ENCODE results near the gene BCAR3. TPM values are rescaled to one million over a fixed set of nuclear protein-coding genes. Genes with fewer than 3 reads are reported as not detected.

The BCAR3 gene
- total RNA-seq, 1 experiment from 2014 or later: 9.3 TPM

DNA sequence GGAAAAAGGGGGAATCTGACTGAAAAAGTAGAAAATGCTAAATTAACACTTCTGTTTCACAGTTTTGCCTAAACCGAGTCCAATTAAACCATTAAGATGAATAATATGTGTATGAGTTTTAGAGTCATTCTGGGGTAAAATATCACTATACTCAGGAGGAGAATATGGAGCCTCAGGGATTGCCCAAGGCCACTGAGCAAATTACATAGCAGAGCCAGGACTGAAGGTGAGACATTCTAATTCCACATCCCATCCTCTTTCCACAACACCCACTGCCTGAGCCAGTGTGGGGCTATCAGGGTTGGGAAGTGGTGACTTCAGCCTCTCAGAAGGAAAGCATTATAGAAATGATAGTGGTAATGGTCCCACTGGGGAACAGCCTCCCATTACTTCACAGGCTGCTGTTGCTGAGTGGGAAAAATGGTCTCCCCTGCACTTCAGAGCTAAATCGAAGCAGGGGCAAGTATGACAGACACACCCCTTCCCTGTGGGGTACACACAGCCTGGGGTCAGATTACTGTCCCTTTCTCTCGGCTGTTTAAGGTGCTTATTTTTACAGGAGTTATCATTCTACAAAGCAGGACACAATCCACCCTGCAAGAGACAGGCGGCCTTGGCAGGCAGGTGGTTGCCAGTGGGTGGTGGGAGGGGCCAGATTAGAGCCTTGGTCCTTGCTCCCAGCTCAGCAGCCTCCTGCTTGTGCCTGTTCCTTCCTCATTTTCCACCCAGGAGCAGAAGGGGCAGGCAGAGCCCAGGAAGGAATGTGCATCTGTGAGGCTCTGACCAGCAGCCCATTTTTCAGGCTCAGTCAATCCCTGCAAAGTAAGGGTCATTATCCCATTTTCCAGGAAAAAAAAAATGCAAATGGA, 9.5 kb upstream of the BCAR3 start:
- intact Hi-C loops (cut with micrococcal nuclease; ENCODE audit: unreplicated experiment): no loop called here
- H3K9me3 Mint-ChIP-seq (ENCODE audit: unreplicated experiment): no peaks in the 10 kb centered on the region
- H3K4me3 Mint-ChIP-seq (ENCODE audit: unreplicated experiment): no peak overlapping the region
- BruUV-seq (replicated peaks): no TSS peak
- CTCF ChIA-PET: no interaction called here
- no peak overlapping the region for H3K27ac Mint-ChIP-seq (ENCODE audit: unreplicated experiment)
- DNase-seq: no peak
- POLR2A ChIA-PET: no interaction called here
- H3K4me1 Mint-ChIP-seq (ENCODE audit: low read depth, unreplicated experiment): no peaks in the 10 kb centered on the region
- no peaks in the 10 kb centered on the region for H3K27me3 Mint-ChIP-seq (ENCODE audit: insufficient read depth, unreplicated experiment)
- Histone ChIP-seq H3K9me3 (no peaks in the 10 kb centered on the region), H3K4me1 (no peaks in the 10 kb centered on the region), H3K4me3 (ENCODE audit: low read depth, low read length) (no peak overlapping the region), H3K27me3 (replicated peaks; ENCODE audit: control insufficient read depth, insufficient read depth, low read length) (no peaks in the 10 kb centered on the region), H3K36me3 (ENCODE audit: control insufficient read depth, insufficient read depth, low read length) (no peaks in the 10 kb centered on the region)
- TF ChIP-seq, protein P1, sequence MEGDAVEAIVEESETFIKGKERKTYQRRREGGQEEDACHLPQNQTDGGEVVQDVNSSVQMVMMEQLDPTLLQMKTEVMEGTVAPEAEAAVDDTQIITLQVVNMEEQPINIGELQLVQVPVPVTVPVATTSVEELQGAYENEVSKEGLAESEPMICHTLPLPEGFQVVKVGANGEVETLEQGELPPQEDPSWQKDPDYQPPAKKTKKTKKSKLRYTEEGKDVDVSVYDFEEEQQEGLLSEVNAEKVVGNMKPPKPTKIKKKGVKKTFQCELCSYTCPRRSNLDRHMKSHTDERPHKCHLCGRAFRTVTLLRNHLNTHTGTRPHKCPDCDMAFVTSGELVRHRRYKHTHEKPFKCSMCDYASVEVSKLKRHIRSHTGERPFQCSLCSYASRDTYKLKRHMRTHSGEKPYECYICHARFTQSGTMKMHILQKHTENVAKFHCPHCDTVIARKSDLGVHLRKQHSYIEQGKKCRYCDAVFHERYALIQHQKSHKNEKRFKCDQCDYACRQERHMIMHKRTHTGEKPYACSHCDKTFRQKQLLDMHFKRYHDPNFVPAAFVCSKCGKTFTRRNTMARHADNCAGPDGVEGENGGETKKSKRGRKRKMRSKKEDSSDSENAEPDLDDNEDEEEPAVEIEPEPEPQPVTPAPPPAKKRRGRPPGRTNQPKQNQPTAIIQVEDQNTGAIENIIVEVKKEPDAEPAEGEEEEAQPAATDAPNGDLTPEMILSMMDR (IDR thresholded peaks at IDR 0.05; ENCODE audit: insufficient read depth in 1 of 2, low read depth in 1 of 2, low read length in 1 of 2, severe bottlenecking in 1 of 2, unreplicated experiment in 1 of 2): no peak
- H3K36me3 Mint-ChIP-seq (ENCODE audit: insufficient read depth, unreplicated experiment): no peaks in the 10 kb centered on the region

DNA sequence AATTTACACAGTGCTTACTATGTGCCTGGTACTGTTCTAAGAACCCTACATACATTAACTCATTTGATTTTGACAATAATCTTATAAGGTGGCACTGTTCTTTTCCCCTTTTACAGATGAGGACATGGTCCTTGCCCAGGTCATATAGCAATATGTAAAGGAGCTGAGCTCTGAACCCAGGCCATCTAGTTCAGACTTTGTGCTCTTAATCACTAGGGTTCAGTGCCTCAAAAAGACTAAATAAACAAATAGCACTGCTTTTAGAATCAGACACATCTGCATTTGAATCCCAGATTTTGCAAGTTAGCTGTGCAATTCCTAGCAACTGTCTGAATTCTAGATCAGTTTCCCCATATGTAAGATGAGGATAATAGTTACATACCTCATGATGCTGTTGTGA, 8.7 kb upstream of the BCAR3 start:
- H3K4me3 Mint-ChIP-seq (ENCODE audit: unreplicated experiment): no peak overlapping the region
- ChIA-PET CTCF (no interaction called here), POLR2A (no interaction called here)
- no peaks in the 10 kb centered on the region for H3K9me3 Mint-ChIP-seq (ENCODE audit: unreplicated experiment)
- H3K9me3 ChIP-seq: no peaks in the 10 kb centered on the region
- intact Hi-C loops (cut with micrococcal nuclease; ENCODE audit: unreplicated experiment): no loop called here
- TF ChIP-seq, protein P1 (IDR thresholded peaks at IDR 0.05; ENCODE audit: insufficient read depth in 1 of 2, low read depth in 1 of 2, low read length in 1 of 2, severe bottlenecking in 1 of 2, unreplicated experiment in 1 of 2): no peak
- H3K4me3 ChIP-seq (ENCODE audit: low read depth, low read length): no peak overlapping the region
- H3K27ac Mint-ChIP-seq (ENCODE audit: unreplicated experiment): no peak overlapping the region
- H3K36me3 Mint-ChIP-seq (ENCODE audit: insufficient read depth, unreplicated experiment): no peaks in the 10 kb centered on the region
- no peaks in the 10 kb centered on the region for H3K4me1 ChIP-seq
- BruUV-seq (replicated peaks): no TSS peak
- no peaks in the 10 kb centered on the region for H3K4me1 Mint-ChIP-seq (ENCODE audit: low read depth, unreplicated experiment)
- no peaks in the 10 kb centered on the region for H3K27me3 ChIP-seq (replicated peaks; ENCODE audit: control insufficient read depth, insufficient read depth, low read length)
- no peaks in the 10 kb centered on the region for H3K36me3 ChIP-seq (ENCODE audit: control insufficient read depth, insufficient read depth, low read length)
- H3K27me3 Mint-ChIP-seq (ENCODE audit: insufficient read depth, unreplicated experiment): no peaks in the 10 kb centered on the region
- DNase-seq: no peak

DNA sequence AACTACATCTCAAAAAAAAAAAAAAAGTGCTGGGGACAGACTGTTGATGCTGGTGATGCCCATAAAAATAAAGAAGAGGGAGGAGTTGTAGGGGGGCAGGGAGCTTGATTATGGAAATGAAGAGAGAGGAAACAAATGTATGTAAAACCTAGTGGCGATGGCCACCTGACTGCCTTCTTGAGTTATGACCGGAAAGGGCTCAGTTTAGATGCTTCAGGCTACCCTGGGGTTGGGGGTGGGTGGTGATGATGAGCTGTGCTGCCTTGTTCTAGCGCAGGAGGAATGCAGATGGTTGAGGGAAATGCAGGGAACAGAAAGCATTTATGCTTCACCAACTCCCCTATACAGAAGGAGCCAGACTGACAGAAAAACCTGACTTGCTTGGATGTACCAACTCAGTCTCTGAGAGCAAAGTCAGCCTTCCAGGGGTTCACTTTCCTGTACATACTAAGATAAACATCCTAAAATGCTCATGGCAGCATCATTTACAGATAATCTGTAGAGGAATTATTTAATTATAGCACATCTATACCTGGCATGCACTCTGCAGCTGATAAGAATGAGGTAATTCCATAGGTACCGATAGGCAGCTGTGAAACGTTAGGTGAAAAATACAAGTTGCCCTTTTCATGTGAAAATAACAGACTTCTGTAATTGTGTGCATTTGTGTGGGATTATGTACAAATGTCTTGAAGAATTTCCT, 8.0 kb upstream of the BCAR3 start:
- TF ChIP-seq, protein P1 (IDR thresholded peaks at IDR 0.05; ENCODE audit: insufficient read depth in 1 of 2, low read depth in 1 of 2, low read length in 1 of 2, severe bottlenecking in 1 of 2, unreplicated experiment in 1 of 2): no peak
- Histone ChIP-seq H3K36me3 (ENCODE audit: control insufficient read depth, insufficient read depth, low read length) (no peaks in the 10 kb centered on the region), H3K4me3 (ENCODE audit: low read depth, low read length) (no peak overlapping the region), H3K27me3 (replicated peaks; ENCODE audit: control insufficient read depth, insufficient read depth, low read length) (no peaks in the 10 kb centered on the region), H3K9me3 (no peaks in the 10 kb centered on the region), H3K4me1 (no peaks in the 10 kb centered on the region)
- H3K9me3 Mint-ChIP-seq (ENCODE audit: unreplicated experiment): no peaks in the 10 kb centered on the region
- intact Hi-C loops (cut with micrococcal nuclease; ENCODE audit: unreplicated experiment): no loop called here
- no peaks in the 10 kb centered on the region for H3K36me3 Mint-ChIP-seq (ENCODE audit: insufficient read depth, unreplicated experiment)
- CTCF ChIA-PET: interaction anchor here (0.6 kb wide), 1 partner anchor 394 kb away, joined by 6 read pairs; no protein-coding TSS in a partner anchor
- H3K4me1 Mint-ChIP-seq (ENCODE audit: low read depth, unreplicated experiment): no peaks in the 10 kb centered on the region
- H3K4me3 Mint-ChIP-seq (ENCODE audit: unreplicated experiment): no peak overlapping the region
- BruUV-seq (replicated peaks): no TSS peak
- POLR2A ChIA-PET: no interaction called here
- no peaks in the 10 kb centered on the region for H3K27me3 Mint-ChIP-seq (ENCODE audit: insufficient read depth, unreplicated experiment)
- no peak overlapping the region for H3K27ac Mint-ChIP-seq (ENCODE audit: unreplicated experiment)
- no peak for DNase-seq

Measured in Caco-2 (cell line).